K562 (cell line): ENCODE measurements around the gene CCDC97. TPM values are rescaled to one million over a fixed set of nuclear protein-coding genes. Genes with fewer than 3 reads are reported as not detected.
A peak's percentile ranks its signal among the peaks of the same experiment; 100 is the strongest.

Experiments used
- CBX2 ChIP-seq: fragments of 200-600 bp; sonication (generic); IDR thresholded peaks from one replicate; pipeline ENCODE4 v1.6.1; 2012; ENCODE audit warnings: mild to moderate bottlenecking, low read length, inconsistent platforms; ENCODE audit not compliant: insufficient read depth, poor library complexity, severe bottlenecking
- CTCF ChIP-seq, 3 experiments: IDR thresholded peaks in 2 of 3; conservative IDR thresholded peaks in 1 of 3; 2 replicates each; pipeline ENCODE4 v1.5.1; 2011 to 2012; ENCODE audit warnings: low read length in 3 of 3, mild to moderate bottlenecking in 3 of 3, control low read depth in 2 of 3, improper control_type of control experiment in 1 of 3, inconsistent platforms in 1 of 3, low read depth in 1 of 3, mixed read lengths in 1 of 3, moderate library complexity in 1 of 3; ENCODE audit not compliant: insufficient read depth in 2 of 3
- ELK1 ChIP-seq: sonication (generic); formaldehyde crosslinking; IDR thresholded peaks from 2 replicates; pipeline ENCODE4 v1.8.1; 2022; ENCODE audit warnings: missing genetic modification reagents
- FOXP4 ChIP-seq: sonication (generic); formaldehyde crosslinking; IDR thresholded peaks from 2 replicates; pipeline ENCODE4 v1.8.0; 2022; ENCODE audit warnings: mild to moderate bottlenecking, missing genetic modification reagents, borderline replicate concordance
- HMGXB4 ChIP-seq: sonication (generic); formaldehyde crosslinking; IDR thresholded peaks from 2 replicates; pipeline ENCODE4 v1.8.1; 2023; ENCODE audit warnings: mild to moderate bottlenecking, missing genetic modification reagents
- MEF2D ChIP-seq: conservative IDR thresholded peaks from 2 replicates; pipeline ENCODE4 v1.6.1; 2016; ENCODE audit warnings: low read depth, missing genetic modification characterization, missing compliant biosample characterization
- MYC ChIP-seq, 2 experiments: fragments of 250-450 bp in 1 of 2; sonication (Bioruptor Pico) in 1 of 2; IDR thresholded peaks; 2 replicates each; pipeline versions ENCODE4 v1.5.1 to v1.6.1; 2012 to 2021; ENCODE audit warnings: low read depth in 2 of 2, borderline replicate concordance in 1 of 2, improper control_type of control experiment in 1 of 2, low read length in 1 of 2, mild to moderate bottlenecking in 1 of 2, moderate library complexity in 1 of 2
- NR2C1 ChIP-seq, 2 experiments: fragments of 450-650 bp; IDR thresholded peaks; 2 replicates each; pipeline ENCODE4 v1.6.1; 2017; ENCODE audit warnings: mild to moderate bottlenecking in 2 of 2, antibody characterized with exemption in 1 of 2, inconsistent platforms in 1 of 2, missing compliant biosample characterization in 1 of 2, missing genetic modification characterization in 1 of 2
- NR3C1 ChIP-seq: sonication (generic); formaldehyde crosslinking; IDR thresholded peaks from 2 replicates; pipeline ENCODE4 v1.8.1; 2022; ENCODE audit warnings: missing genetic modification reagents
- POLR2A ChIP-seq: fragments of 450-650 bp; conservative IDR thresholded peaks from 2 replicates; pipeline ENCODE4 v1.6.1; 2016
- POLR2G ChIP-seq: fragments of 200-400 bp; formaldehyde crosslinking; IDR thresholded peaks from 2 replicates; pipeline ENCODE4 v1.6.1; 2017; ENCODE audit warnings: low read depth, mild to moderate bottlenecking, antibody characterized with exemption, low read length, moderate library complexity
- SAP30 ChIP-seq: fragments of 200-600 bp; sonication (generic); IDR thresholded peaks from 2 replicates; pipeline ENCODE4 v1.6.1; 2012; ENCODE audit warnings: borderline replicate concordance, low read depth, mild to moderate bottlenecking, moderate library complexity, low read length, control low read depth, inconsistent platforms; ENCODE audit not compliant: insufficient read depth, poor library complexity, severe bottlenecking
- ZBTB7A ChIP-seq: IDR thresholded peaks from 2 replicates; pipeline ENCODE4 v1.6.1; 2011; ENCODE audit warnings: low read depth, mild to moderate bottlenecking, low read length, moderate library complexity, borderline replicate concordance; ENCODE audit not compliant: control insufficient read depth
- ZNF124 ChIP-seq: sonication (generic); formaldehyde crosslinking; IDR thresholded peaks from 2 replicates; pipeline ENCODE4 v1.8.1; 2022; ENCODE audit warnings: missing genetic modification reagents
- ZNF740 ChIP-seq, 3 experiments: fragments of 200-800 bp in 1 of 3; sonication (Bioruptor generic) in 1 of 3; sonication (generic) in 1 of 3; formaldehyde crosslinking in 1 of 3; IDR thresholded peaks; 2 replicates each; pipeline versions ENCODE4 v1.6.1 to v1.8.0; 2016 to 2022; ENCODE audit warnings: mild to moderate bottlenecking in 2 of 3, missing compliant biosample characterization in 2 of 3, missing genetic modification characterization in 2 of 3, missing genetic modification reagents in 1 of 3
- polyA plus RNA-seq, 8 experiments: library from polyadenylated mRNA; depleted of rRNA in 4 of 8; stranded (reverse) in 5 of 8; unstranded in 3 of 8; fragments of >200 nt; fragmentation: Nextera tagmentation in 2 of 8; fragmentation: Illumina TruSeq in 1 of 8; extraction: Ambion mirVana in 2 of 8; extraction: Trizol in 1 of 8; gene quantifications; 2 replicates each; pipeline versions ENCODE4 v1.2.1 to v1.2.3, GENCODE V29; 2011 to 2014; ENCODE audit warnings: inconsistent platforms in 1 of 8, missing spikeins in 1 of 8
- total RNA-seq, 7 experiments: library from RNA; depleted of rRNA in 6 of 7; stranded (reverse); fragments of >200 nt in 6 of 7; fragmentation: Illumina TruSeq in 2 of 7; extraction: Trizol in 2 of 7; gene quantifications; 2 replicates each; pipeline versions ENCODE4 v1.2.1 to v1.2.3, GENCODE V29; 2011 to 2021; ENCODE audit warnings: low replicate concordance in 1 of 7

The CCDC97 gene
- total and polyA plus RNA-seq, 9 of the 15 experiments (the other 6 are each of a cell fraction or from before 2014, with no cell fraction given) = 0.60 to 16.5 (median 7.0) TPM

GRCh38 chr19:41264581-41265394 is 45.2 kb upstream of the CCDC97 start (continued):
- peak; percentile 74; the same call in 1 of the 2 replicates for TF ChIP-seq HMGXB4 (CRISPR knock-in tag)
- TF ChIP-seq NR2C1 (IDR thresholded peaks at IDR 0.05) = no peak
- TF ChIP-seq NR2C1 (tag; IDR thresholded peaks at IDR 0.05) = no peak
- peak; percentile 77 for TF ChIP-seq POLR2G
- TF ChIP-seq MEF2D (tag) = no peak
- TF ChIP-seq MYC (IDR thresholded peaks at IDR 0.05; ENCODE audit: low read depth, low read length) = no peak
- peak; percentile 17; the same call in 1 of the 2 replicates for TF ChIP-seq MYC (CRISPR knock-in tag; IDR thresholded peaks at IDR 0.05; ENCODE audit: borderline replicate concordance, low read depth)
- TF ChIP-seq ZNF740 (CRISPR knock-in tag; IDR thresholded peaks at IDR 0.05) = 0 out of 2 replicates have a peak, but pooled peaks have one; percentile 90
- TF ChIP-seq ZNF740 (tag; IDR thresholded peaks at IDR 0.05) = peak; percentile 59 to 72; a peak in 2 of 4 replicates
- 0 out of 2 replicates have a peak, but pooled peaks have one; percentile 35 for TF ChIP-seq ELK1
- no peak for TF ChIP-seq CBX2
- peak; percentile 5; the same call in 1 of the 2 replicates for TF ChIP-seq FOXP4 (CRISPR knock-in tag)
- peak; percentile 45; the same call in 1 of the 2 replicates for TF ChIP-seq NR3C1 (CRISPR knock-in tag)
- peak; percentile 41; the same call in 1 of the 2 replicates for TF ChIP-seq ZBTB7A
- peak; percentile 51; the same call in 1 of the 2 replicates for TF ChIP-seq POLR2A
- TF ChIP-seq SAP30 = peak; percentile 28
- peak; percentile 77; the same call in 1 of the 2 replicates for TF ChIP-seq ZNF124 (CRISPR knock-in tag)
- TF ChIP-seq CTCF (IDR thresholded peaks at IDR 0.05 in 2 of 3, conservative IDR thresholded peaks at IDR 0.05 in 1 of 3; ENCODE audit: insufficient read depth in 2 of 3, low read depth in 1 of 3, low read length in 3 of 3) = 0 out of 6 replicates have a peak, but pooled peaks of 1 of the 3 experiments have one; percentile 7
